ACHN (cell line): Measurements from ENCODE around the gene ACP1.
A peak's percentile ranks its signal among the peaks of the same experiment; 100 is the strongest.
"Not testable (repeated sequence)": the region's sequence is repeated elsewhere in the genome, so short reads cannot be mapped to it uniquely, and the experiment has no call there.

Experiments used
- DNase-seq: peaks from one replicate; pipeline ENCODE4 v3.0.0-alpha.2; 2015
- in situ Hi-C: cut with HindIII; loops from 2 replicates; pipeline ENCODE4 v1.10.0; 2017; ENCODE audit warnings: low sequenced_read_pairs, low pct_ligation_motif_present, low pct_unique_long_range_greater_than_20kb

Gene ACP1

DNA sequence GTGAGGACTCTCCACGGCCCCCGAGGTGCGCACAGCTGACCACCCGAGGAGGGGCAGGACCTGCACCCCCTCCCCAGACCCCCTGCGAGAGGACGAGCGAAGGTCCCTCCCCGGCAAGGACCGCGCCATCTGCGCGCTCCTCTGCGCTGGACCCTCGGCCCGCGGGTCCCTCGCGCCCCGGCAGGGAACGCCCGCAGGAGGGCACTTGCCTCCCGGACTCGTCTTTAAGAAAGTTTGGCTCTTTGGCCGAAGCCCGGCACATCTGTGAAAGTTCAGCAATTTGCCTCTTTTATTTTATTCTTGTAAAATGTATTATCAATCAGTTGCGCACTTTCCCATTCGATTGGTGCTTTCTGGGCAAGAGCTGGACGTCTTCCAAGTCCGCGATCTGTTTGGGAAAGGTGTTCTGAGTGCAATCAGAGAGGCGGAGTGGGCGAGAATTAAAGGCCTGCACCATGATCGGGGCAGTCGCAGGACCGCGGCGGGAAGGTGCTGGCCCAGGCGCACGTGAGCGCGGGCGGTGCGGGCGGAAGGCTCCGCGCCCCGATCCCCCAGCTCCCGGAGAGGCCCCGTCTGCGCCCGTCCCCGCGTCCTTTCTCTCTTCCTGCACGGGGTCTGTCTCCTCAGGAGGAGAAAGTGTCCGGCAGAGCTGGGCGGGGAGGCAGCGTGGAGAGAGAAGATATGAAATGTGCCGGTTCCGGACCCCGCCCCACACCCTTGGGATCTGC is 24.8 kb downstream of the ACP1 start:
- peak; percentile 13 for DNase-seq
- in situ Hi-C loops, result no loop called here

GRCh38 chr2:290090-290722 is 25.5 kb downstream of the ACP1 start:
- DNase-seq, result peak; percentile 78
- in situ Hi-C loops, result no loop called here

GRCh38 chr2:295090-295489 is 30.3 kb downstream of the ACP1 start:
- in situ Hi-C loops, result no loop called here
- DNase-seq, result no peak

DNA sequence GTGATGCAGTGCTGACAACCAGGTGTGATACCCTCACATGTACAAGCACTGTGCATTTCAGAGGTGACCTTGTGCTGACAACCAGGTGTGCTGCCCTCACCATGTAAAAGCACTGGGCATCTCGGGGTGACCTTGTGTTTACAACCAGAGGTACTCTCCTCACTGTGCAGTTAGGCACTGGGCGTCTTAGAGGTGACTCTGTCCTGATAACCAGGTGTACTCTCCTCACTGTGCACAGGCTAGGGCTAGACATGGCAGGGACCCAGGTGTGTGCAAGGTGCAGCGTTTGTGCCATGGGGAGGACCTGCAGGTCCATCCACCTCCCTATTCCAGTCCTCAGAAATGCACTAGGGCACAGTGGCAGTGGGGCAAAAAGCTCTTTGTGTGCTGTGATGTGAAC is 31.6 kb downstream of the ACP1 start:
- DNase-seq, result no peak
- in situ Hi-C loops, result no loop called here

DNA sequence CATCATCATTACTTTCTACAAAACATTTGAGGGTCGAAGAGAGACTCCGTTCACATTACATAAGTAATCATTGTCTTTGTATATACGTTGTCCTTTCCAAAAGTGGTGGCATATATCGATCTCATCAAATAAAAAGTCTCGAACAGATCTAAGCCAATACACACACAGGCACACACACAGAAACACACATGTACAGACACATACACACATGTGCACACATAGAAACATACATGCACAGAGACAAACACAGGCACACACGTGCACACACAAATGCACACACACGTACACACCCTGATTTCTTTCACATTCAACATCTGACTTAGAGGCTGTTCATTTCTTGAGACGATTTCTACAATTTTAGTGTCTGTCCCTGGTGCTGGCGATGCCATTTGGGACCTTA is 40.6 kb downstream of the ACP1 start:
- in situ Hi-C loops, result no loop called here
- DNase-seq, result no peak

- DNase-seq, result no peak
- in situ Hi-C loops, result no loop called here
Observed at GRCh38 chr2:309148-309953, 44.6 kb downstream of the ACP1 start.

DNA sequence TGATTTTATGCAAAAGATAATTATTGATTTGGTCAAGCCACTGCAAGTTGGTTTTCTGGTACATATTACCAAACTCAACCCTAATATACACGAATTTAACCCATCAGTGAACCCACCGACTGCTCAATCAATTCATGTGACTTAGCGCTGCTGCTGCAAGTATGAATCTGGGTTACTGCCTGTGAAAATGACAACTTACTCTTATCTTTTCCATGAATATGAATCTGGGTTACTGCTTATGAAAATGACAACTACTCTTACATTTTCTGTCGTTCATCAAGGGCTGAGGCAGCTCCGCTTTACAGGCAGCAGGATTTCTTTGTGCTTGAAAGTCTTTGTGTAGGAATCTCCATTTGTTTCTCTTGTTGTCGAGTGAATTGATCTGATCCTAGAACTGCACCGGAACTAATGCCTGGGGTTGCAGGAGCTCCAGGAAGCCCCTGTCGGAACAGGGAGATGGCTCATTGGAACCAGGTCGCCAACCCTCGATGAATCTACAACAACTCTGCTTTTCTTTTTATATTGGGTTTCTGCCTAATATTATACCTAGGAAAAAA is 45.3 kb downstream of the ACP1 start:
- in situ Hi-C loops, result no loop called here

DNA sequence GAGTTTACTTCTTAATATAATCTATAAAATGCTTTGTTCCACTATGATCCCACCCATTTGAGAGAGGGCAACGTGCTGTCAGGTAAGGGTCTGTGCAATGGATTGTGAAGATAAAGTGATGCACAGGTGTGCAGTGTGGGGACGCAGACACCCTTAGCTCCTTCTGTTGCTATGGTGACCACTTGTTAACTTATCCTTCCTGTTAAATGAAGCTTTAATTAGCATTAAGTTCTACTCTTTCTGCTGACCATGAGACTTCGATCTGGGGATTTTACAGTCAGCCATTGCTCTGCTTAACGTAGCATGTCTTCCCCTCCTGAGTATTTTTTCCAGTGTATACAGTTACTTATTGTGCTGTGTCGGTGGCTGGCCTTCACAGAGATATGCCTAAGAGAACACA is 46.2 kb downstream of the ACP1 start:
- in situ Hi-C loops, result no loop called here
- no peak for DNase-seq

More for the DNA sequence above, 45.3 kb downstream of the ACP1 start:
- no peak for DNase-seq

- DNase-seq, result no peak
Observed at GRCh38 chr2:313991-314390, 49.2 kb downstream of the ACP1 start.

GRCh38 chr2:314561-315336 is 50.0 kb downstream of the ACP1 start:
- in situ Hi-C loops, result no loop called here
- no peak for DNase-seq

More at GRCh38 chr2:313991-314390, 49.2 kb downstream of the ACP1 start:
- in situ Hi-C loops, result no loop called here

GRCh38 chr2:315925-316324 is 51.2 kb downstream of the ACP1 start:
- DNase-seq, in situ Hi-C loops: not testable (repeated sequence)

DNA sequence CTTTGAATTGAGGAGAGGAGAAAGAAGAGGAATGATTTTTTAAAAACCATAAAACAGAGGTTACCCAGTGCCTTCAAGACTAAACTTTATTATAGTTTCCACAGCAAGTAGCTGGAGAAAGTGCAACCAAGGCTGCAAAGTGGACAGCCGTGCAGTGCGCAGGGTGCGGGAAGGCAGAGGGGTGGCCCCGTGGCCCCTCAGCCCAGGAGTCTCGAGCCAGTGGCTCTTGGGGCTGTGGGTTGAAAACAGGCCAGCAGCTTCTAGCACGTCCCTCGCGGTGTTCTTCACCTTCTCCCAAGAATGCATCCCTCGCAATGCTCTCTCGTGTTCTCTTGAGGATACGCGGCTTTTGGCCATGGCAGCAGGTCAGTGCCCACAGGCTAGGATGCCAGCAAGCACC is 51.6 kb downstream of the ACP1 start:
- DNase-seq, result no peak
- in situ Hi-C loops, result no loop called here

- in situ Hi-C loops, result no loop called here
- no peak for DNase-seq
Observed at GRCh38 chr2:317501-318424, 53.0 kb downstream of the ACP1 start.

- in situ Hi-C loops, result no loop called here
- DNase-seq, result no peak
Observed at GRCh38 chr2:319059-319600, 54.4 kb downstream of the ACP1 start.

- in situ Hi-C loops, result no loop called here
- DNase-seq, result no peak
Observed at GRCh38 chr2:320561-320960, 55.8 kb downstream of the ACP1 start.

DNA sequence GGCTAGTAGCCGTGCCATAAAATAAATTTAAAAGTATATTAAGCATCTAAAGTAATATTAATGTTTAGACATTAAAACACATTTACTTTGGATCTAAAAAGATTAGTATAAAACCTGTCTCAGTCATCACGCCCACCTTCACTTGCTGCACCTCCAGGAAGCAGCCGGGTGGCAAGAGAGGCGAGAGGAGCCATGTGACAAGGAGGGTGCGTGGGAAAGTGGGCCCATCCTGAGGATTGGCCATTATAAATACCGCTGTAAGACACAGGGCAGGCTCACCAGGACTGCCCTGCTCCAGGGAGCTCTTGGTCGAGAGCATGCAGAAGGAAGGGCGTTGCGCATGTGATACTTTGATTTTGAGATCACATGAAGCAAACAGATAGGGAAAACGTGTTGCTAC is 57.6 kb downstream of the ACP1 start:
- no peak for DNase-seq
- in situ Hi-C loops, result no loop called here

GRCh38 chr2:323035-323434 is 58.3 kb downstream of the ACP1 start:
- DNase-seq, result no peak
- in situ Hi-C loops, result no loop called here
